Activated naive CD4-positive, alpha-beta T cell treated with Interleukin-2 at 50 U/mL for 16 hours (primary cell): ENCODE measurements around the gene NR1I3.
"Not testable (repeated sequence)": the region's sequence is repeated elsewhere in the genome, so short reads cannot be mapped to it uniquely, and the experiment has no call there.

Experiments used
- DNase-seq: peaks from one replicate; pipeline ENCODE4 v3.0.0-alpha.2; 2020

NR1I3 gene

GRCh38 chr1:161238039-161238473 is at the start of gene NR1I3:
NR1I3 (minus strand) TSS chr1:161238203; CDS start chr1:161236565, 1,638 bp downstream.
- no peak for DNase-seq

- DNase-seq, result no peak
These were observed 49.6 kb upstream of the NR1I3 start for GRCh38 chr1:161287482-161288054.

DNA sequence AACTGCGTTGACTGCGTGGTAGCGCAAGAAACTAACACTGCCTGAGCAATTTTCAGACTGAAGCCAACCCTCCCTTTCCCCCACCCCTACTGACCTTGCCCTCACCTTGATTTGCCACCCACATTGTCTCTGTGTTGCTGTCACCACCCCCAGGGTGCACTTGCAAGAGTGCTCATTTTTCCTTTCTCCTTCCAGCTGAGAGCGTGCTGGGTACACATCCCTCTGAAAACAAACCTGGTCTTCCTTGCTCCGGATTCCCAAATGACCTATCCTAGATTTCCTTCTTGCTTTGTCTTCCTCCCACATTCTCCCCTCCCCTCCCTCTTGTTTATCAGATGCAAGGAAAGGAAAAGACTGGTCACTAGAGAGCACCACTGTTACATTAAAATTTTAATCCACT is 47.5 kb upstream of the NR1I3 start:
- no peak for DNase-seq

GRCh38 chr1:161285113-161285512 is 47.1 kb upstream of the NR1I3 start:
- DNase-seq, result no peak

DNA sequence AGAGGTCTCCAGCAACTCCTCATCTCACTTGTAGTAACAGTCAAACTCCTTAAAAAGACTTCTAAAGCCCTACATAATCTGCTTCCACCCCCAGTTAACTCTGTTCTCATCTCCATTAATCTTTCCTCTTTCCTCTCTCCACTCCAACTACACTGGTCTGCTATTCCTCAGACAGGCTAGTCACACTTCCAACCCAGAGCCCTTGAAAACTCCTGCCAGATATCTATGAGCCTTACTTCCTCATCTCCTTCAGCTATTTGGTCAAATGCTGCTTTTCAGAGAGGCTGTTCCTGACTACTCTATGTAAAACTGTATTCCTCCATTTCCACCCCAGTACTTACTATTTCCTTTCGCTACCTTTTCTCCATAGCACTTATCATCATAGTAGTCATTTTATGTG is 45.0 kb upstream of the NR1I3 start:
- no peak for DNase-seq

GRCh38 chr1:161274874-161275273 is 36.9 kb upstream of the NR1I3 start:
- DNase-seq, result no peak

DNA sequence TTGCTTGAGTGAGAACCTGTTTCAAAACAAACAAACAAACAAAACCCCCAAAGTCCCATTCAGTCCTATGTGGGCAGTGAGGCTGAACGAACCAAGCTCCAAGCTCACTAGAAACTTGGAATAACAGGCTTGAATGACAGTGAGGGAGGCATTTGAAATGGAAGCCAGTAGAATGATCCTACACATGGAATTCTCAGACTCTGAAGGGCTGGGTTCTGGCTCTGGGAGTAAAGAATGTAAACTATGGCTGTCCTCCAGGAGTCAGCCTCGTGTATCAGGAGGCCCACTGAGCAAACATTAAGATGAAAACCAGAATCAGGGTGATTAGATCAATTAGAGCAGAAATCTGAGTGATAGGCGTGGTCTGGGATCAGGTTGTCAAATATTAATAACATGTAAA is 35.4 kb upstream of the NR1I3 start:
- DNase-seq, result no peak

DNA sequence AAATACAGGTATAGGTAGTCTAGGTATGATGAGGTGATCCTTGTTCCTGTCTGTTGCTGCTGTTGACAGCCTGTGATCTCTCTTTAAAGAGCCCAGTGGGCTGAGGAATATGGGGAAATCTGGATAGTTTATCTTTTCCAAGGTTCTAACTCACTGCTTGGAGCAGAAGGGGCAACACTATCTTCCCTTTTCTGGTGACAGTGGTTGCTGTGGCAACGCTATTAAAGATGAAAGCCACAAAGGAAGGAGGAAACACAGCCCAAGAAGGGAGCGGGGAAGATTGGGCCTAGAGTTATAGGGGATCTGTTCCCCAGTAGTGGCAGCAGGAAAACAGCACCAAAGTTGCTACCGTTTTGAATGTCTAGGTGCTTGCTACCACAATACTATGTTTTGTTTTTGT is 29.3 kb upstream of the NR1I3 start:
- no peak for DNase-seq

DNA sequence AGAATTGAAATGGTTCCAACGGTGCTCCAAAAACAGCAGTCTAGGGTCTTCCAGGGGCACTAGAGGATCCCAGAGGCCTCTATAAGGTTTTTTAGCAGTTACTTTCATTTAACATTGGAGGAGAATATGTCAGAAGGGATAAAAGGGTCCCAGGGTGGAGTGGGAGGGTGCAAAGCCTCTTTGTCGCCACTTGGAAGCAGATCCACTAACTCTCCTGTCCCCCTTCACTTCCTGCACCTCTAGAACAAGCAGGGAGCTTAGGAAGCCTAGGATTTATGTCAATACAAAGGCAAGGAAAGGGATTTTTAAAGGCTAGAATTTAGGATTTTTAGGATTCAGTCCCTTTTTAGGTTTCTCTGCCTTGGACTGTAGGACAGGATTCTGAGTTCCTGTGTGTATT is 28.8 kb upstream of the NR1I3 start:
- no peak for DNase-seq

- no peak for DNase-seq
These were observed 28.2 kb upstream of the NR1I3 start for GRCh38 chr1:161266202-161266601.

DNA sequence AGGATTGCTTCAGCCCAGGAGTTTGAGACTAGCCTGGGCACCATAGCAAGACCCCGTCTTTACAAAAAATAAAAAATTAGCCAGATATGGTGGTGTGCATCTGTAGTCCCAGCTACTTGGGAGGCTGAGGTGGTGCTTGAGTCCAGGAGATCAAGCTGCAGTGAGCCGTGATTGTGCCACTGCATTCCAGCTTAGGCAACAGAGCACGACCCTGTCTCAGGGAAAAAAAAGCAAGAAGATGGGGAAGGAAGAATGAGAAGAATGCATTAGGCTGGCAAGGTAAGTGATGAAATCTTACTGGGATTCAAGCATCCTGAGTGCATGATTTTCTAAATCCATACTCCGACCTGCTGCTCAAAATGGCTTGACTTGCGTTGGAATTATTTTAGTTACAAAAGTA is 27.3 kb upstream of the NR1I3 start:
- no peak for DNase-seq

DNA sequence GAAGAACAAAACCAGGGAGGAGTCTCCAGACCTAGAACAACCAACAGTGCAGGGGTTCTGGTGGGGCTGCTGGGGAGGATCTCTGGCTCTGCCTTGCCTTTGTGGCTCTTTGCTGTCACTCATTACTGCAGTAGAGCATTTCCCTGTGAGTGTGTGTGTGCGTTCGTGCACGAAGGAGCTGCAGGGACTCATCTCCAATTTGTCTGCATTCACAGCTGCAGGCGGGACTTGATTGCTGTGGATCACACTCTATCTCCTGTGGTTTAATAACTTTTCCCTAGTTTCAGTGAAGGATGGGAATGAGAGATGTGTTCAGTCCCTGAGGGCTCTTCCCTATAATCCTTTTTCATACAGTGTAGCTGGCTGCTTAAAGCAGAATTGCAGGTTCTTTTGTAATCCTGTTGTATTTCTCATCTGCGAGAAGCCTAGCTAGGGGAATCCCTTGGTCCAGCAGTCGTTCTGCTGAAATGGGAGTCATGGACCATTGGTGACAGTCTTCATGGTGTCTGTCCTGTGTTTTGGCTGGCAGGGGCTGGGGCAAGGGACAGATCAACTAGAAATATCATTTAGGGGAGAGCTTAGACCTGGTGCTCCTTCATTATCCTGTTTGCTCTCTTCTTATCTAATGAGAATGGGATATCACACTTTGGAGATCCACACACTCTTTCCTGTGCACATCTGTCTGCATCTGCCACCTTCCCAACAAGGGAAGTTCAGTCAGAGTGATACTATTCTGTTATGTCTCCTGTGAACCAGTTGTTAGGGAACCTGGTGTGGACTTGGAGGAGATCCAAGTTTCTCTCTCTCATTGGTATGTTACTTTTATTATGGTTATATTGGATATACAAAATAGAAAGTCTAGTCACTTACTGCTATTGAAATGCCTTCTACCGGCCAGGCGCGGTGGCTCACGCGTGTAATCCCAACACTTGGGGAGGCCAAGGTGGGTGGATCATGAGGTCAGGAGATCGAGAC is 23.5 kb upstream of the NR1I3 start:
- no peak for DNase-seq

DNA sequence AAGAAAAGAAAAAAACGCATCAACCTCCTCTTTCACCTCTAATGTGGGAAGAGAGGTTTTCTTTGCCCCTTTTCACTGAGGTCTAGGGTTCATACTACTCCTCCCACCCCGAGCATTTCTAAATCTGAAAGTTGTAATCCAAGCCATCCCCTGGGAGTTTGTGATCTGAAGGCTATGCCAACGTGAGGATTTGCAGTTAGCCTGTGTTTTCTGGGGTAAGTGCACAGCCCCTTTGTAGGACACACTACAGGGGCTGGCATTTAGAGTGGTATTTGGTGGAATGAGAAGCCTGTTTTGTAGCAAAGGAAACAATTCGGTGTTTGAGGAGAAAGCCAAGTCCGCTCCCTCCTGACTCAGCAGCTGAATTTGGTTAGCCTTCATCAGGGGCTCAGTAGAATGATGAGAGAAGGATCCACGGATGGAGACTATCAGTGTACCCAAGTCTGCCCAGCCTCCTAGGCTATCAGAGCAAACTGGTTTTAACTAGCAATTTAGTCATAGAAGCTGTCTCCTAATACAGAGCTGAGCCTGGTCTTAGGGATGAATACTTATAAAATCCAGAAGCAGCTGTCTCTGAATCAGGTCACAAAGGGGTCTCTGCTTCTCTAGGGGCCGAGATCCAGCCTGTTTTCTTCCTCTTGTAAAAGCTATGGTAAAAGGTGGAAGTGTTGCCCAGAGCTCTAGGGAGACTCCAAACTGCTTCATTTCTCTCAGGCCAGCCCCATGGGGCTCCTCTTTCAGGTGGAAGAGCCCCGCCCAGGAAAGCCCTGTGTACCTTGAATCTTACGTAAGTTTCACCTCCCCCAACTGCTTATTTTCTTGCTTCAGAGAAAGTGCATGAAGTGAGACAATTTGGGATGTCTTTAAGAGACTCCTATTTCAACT is 22.6 kb upstream of the NR1I3 start:
- DNase-seq, result no peak

DNA sequence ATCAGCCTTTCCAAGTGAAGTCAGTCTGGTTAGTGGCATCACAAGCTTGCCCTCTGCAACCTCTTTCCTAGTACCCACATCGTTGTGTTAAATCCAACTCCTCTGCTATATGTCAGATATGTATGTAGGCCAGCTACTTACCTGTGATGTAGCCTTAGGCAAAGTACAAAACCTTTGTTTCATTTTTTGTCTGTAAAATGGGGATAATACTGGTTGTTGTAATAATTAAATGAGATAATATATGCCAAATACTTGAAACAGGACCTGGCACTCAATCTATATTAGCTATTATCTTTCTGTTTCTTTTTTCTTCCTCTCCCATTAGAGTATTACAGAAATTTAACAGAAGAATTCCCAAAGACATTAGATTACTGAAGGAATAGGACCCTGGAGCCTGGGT is 21.8 kb upstream of the NR1I3 start:
- DNase-seq, result no peak

DNA sequence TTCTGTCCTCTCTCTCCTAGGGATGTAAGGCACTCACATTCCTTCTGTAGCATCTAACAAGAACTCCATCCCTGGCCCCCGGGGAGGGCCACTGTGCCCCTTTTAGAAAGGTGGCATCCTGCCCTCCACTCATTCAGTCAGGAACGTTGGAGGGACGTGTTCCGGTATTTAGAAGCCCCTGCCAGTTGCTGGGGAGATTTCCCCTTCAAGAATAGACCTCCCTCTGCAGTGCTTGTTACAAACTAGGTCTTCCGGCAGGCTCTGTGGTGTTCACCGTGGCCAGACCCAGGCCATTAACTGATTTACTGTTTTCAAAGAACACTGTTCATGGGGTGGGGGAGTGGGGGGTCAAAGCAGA is 21.3 kb upstream of the NR1I3 start:
- no peak for DNase-seq

DNA sequence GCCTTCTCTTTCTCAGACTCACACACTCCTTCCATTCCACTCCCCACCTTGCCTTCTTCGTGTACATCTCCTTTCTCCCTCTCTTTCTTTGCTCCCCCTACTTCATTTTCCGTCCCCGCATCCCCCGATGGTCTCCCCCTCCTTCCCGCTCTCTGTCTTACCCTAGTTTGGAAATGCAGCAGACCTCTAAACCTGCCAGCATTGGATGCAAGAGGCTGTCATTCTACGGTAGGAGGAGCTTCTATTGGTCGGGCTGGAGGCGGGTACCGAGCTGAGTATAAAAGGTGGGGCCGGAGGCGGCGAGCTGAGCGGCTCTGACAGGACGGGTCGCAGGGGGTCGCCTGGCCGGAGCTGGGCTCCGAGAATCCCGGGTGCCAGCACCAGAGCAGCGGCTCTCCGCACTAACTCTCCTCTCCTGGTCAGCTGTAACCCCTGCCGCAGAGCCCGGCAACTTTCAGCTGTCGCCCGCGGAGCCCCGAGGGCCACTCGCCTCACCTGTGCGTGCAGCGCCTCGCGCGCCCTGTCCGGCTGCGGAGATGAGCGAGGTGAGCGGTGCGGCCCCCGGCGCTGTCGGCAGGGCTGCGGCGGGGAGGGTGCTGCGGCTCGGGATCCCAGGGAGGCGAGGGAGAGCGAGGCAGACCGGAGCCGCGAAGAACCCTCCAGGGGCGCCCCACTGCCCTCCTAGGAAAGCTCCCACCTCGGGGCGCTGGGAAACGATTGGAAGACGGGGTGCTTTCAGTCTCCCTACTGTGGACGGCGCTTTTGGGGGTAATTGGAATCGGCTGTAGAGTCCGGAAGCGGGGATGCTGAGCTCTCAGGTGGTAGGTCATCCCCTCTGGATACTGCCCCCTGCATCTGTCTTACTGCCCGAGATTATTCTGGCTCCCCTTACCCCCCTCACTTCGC is 20.7 kb upstream of the NR1I3 start, which contains the start of gene PCP4L1:
Gene PCP4L1, plus strand, starts transcription at position 307 of the 906 bp plus-strand sequence. Its CDS starts 230 bp downstream, at position 537.
- DNase-seq, result peak; percentile 42

DNA sequence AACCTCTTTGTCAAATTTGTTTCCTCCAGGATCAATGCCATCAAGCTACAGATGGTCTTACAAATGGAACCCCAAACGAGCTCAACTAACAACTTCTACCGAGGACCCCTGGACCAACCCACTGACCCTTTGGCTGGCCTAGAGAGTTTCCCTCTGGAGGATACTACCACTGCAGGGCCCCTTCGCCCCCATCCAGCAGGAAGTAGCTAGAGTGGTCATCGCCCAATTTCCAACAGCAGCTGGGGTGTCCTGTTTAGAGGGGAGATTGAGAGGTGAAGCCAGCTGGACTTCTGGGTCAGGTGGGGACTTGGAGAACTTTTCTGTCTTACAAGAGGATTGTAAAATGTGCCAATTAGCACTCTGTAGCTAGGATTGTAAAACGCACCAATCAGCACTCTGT is 19.1 kb upstream of the NR1I3 start:
- DNase-seq, result not testable (repeated sequence)

DNA sequence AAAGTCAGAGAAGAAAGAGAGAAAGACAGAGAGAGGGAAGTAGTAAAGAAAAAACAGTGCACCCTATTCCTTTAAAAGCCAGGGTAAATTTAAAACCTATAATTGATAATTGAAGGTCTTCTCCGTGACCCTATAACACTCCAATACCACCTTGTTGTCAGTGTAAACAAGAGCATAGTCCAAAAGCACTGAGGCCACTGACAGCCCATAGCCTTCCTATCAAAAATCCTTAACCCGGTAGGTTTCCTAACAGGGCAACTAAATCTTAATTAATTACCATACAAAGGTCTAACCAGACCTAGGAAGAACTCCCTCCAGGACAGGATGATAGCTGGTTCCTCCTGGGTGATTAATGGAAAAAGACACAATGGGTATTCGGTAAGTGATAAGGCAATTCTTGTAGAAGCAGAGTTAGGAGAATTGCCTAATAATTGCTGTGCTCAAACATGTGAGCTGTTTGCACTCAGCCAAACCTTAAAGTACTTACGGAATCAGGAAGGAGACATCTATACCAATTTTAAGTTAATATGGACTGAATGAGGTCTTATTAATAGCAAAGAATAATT is 18.0 kb upstream of the NR1I3 start:
- DNase-seq, result not testable (repeated sequence)

DNA sequence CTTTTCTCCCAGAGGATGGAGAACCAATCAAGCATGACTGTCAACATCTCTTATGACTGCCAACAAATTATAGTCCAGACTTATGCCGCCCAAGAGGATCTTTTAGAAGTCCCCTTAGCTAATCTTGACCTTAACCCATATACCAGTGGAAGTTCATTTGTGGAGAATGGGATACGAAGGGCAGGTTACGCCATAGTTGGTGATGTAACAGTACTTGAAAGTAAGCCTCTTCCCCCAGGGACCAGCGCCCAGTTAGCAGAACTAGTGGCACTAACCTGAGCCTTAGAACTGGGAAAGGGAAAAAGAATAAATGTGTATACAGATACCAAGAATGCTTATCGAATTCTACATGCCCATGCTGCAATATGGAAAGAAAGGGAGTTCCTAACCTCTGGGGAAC is 17.3 kb upstream of the NR1I3 start:
- not testable (repeated sequence) for DNase-seq

DNA sequence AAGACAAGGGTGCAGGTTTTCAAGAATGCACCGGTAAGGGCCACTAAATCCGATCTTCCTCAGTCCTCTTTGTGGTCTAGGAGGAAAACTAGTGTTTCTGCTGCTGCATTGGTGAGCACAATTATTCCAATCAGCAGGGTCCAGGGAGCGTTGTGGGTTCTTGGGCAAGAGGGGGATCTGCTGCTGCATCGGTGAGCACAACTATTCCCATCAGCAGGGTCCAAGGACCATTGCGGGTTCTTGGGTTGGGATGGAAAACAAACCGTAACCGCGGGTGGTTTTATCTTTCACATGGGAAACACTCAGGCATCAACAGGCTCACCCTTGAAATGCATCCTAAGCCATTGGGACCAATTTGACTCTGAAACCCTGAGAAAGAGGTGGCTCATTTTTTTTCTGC is 13.6 kb upstream of the NR1I3 start:
- DNase-seq, result no peak

GRCh38 chr1:161250829-161251228 is 12.8 kb upstream of the NR1I3 start:
- no peak for DNase-seq

DNA sequence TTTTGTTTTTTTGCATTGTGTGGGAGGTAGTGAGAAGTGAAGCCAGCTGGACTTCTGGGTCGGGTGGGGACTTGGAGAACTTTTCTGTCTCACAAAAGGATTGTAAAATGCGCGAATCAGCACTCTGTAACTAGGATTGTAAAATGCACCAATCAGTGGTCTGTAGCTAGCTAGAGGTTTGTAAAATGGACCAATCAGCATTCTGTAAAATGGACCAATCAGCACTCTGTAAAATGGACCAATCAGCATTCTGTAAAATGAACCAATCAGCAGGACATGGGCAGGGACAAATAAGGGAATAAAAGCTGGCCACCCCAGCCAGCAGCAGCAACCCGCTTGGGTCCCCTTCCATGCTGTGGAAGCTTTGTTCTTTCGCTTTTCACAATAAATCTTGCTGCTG is 12.1 kb upstream of the NR1I3 start:
- DNase-seq, result not testable (repeated sequence)
